ENCODE results near the gene SYTL3. TPM values are rescaled to one million over a fixed set of nuclear protein-coding genes. Genes with fewer than 3 reads are reported as not detected.

Gene SYTL3
- total RNA-seq, 1 donor from 2014 or later = 6.0 TPM

DNA sequence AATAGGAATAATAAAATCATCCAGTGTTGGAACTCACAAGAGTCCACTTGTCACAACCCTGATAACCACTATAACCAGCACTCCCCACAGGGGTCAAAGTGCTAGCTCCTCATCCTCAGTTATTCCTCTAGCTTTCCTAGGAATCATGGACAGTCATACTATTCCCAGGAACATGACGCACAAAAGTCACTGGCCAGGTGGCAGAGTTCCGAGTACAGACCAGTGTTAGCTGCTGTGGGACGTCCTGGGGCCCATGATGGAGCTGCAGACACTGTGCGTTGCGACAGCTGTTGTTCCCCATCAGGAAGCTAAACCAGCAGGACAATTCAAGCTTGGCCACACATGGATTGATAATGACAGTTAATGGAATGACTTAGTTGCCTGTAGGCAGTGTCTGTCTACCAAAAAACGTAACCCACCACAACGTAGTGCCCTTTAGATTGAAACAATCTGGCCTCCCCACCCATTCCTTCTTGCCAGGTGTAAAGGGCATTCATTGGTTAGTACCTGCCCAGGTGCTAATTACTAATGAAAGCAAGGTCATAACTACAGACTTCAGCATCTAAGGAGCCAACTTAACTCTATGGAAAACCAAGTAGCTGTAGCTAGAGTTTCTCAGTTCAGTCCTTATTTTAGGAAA, 151.9 kb downstream of the SYTL3 start:
- DNase-seq = no peak
- TF ChIP-seq CTCF (IDR thresholded peaks at IDR 0.05) = no peak
- Mint-ChIP-seq H3K27ac (peak overlapping the region; percentile 73), H3K4me1 (peaks cover 95% of the 10 kb centered on the region), H3K4me3 (no peak overlapping the region), H3K36me3 (ENCODE audit: low read depth) (peaks cover 84% of the 10 kb centered on the region), H3K9me3 (no peaks in the 10 kb centered on the region), H3K27me3 (no peaks in the 10 kb centered on the region)
- ChIA-PET POLR2A (interaction anchor here (0.5 to 11.8 kb wide), 6 partner anchors 8 to 157 kb away, joined by 3 to 139 read pairs (median 6); partner anchors contain the start of gene EZR), CTCF (interaction anchor here (1.3 to 1.5 kb wide), 2 partner anchors 98 to 157 kb away, joined by 4 to 5 read pairs; no protein-coding TSS in a partner anchor)
- no peak for ATAC-seq (ENCODE audit: low read depth)
- intact Hi-C loops (cut with micrococcal nuclease) = loop anchor here (5.0 kb wide), 1 partner anchor 326 kb away; no protein-coding TSS in a partner anchor

GRCh38 chr6:158803733-158804143, 153.9 kb downstream of the SYTL3 start:
- Mint-ChIP-seq H3K27ac (peak overlapping the region; percentile 82), H3K4me3 (peak overlapping the region; percentile 78), H3K9me3 (no peaks in the 10 kb centered on the region), H3K27me3 (no peaks in the 10 kb centered on the region), H3K4me1 (peaks cover 95% of the 10 kb centered on the region), H3K36me3 (ENCODE audit: low read depth) (peaks cover 87% of the 10 kb centered on the region)
- intact Hi-C loops (cut with micrococcal nuclease) = loop anchor here (1.0 to 5.0 kb wide), 3 partner anchors 8 to 324 kb away; partner anchors contain the start of gene EZR
- ATAC-seq (ENCODE audit: low read depth) (peak; percentile 65), DNase-seq (no peak)
- ChIA-PET POLR2A (interaction anchor here (0.5 to 2.2 kb wide), 24 partner anchors 8 to 241 kb away, joined by 3 to 22 read pairs (median 4); partner anchors contain the start of genes EZR, RSPH3 and TAGAP), CTCF (interaction anchor here (0.7 to 1.2 kb wide), 3 partner anchors 10 to 65 kb away, joined by 3 read pairs; no protein-coding TSS in a partner anchor)
- no peak for TF ChIP-seq CTCF (IDR thresholded peaks at IDR 0.05)

GRCh38 chr6:158804207-158804606, 154.4 kb downstream of the SYTL3 start:
- no peak for TF ChIP-seq CTCF (IDR thresholded peaks at IDR 0.05)
- ChIA-PET CTCF (interaction anchor here (1.0 kb wide), 1 partner anchor 10 kb away, joined by 3 read pairs; no protein-coding TSS in a partner anchor), POLR2A (interaction anchor here (0.5 to 2.2 kb wide), 19 partner anchors 7 to 151 kb away, joined by 3 to 22 read pairs (median 4); partner anchors contain the start of gene EZR)
- intact Hi-C loops (cut with micrococcal nuclease) = loop anchor here (2.0 to 5.0 kb wide), 2 partner anchors 15 to 323 kb away; partner anchors contain the start of gene EZR
- no peak for ATAC-seq (ENCODE audit: low read depth)
- Mint-ChIP-seq H3K36me3 (ENCODE audit: low read depth) (peaks cover 87% of the 10 kb centered on the region), H3K4me3 (peak overlapping the region; percentile 78), H3K27me3 (no peaks in the 10 kb centered on the region), H3K27ac (peak overlapping the region; percentile 82), H3K9me3 (no peaks in the 10 kb centered on the region), H3K4me1 (peaks cover 95% of the 10 kb centered on the region)
- no peak for DNase-seq

DNA sequence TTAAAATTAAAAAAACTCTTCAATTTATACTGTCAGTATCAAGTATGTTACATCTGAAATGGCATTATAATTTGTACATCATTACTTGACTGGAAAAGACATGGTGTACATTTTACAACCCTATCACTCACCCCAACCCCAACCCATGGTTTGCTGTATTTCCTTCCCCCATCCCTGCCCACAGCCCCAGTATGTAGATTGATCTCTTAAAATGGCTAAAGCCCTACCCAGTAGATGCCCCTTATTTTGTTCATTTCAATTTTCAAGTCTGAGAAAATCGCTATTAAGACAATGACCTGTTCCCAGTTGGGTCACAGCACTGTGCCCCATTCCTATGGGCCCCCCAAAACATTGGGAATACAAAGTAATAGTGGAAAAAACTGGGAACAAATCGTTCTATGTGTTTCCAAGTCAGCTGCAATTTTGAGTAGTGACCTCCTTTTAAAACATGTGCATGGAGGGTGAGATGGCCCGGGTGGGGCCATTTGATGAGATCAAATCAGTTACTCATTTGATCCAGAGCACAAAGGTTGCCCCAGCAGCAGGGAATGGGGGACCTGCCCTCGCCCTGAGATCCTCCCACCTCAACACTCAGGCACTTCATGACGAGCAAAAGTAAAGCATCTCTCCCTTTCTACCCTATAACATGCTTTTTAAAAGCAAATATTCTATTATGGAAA, 156.0 kb downstream of the SYTL3 start:
- intact Hi-C loops (cut with micrococcal nuclease) = loop anchor here (2.0 to 5.0 kb wide), 2 partner anchors 13 to 574 kb away; partner anchors contain the start of gene EZR
- Mint-ChIP-seq H3K4me3 (peak overlapping the region; percentile 45), H3K4me1 (peaks cover 95% of the 10 kb centered on the region), H3K36me3 (ENCODE audit: low read depth) (peaks cover 88% of the 10 kb centered on the region), H3K27me3 (no peaks in the 10 kb centered on the region), H3K27ac (peak overlapping the region; percentile 94), H3K9me3 (no peaks in the 10 kb centered on the region)
- POLR2A ChIA-PET = interaction anchor here (0.6 to 10.6 kb wide), 9 partner anchors 9 to 64 kb away, joined by 3 to 139 read pairs (median 4); no protein-coding TSS in a partner anchor
- CTCF ChIA-PET = interaction anchor here (0.6 to 0.8 kb wide), 2 partner anchors 10 to 11 kb away, joined by 3 read pairs; no protein-coding TSS in a partner anchor
- DNase-seq = no peak
- no peak for TF ChIP-seq CTCF (IDR thresholded peaks at IDR 0.05)
- no peak for ATAC-seq (ENCODE audit: low read depth)

Measured in activated B cell treated with CpG ODN at 0.5 μM for 24 hours (primary cell).